ENCODE measurements around the gene L1CAM.

L1CAM gene

GRCh38 chrX:153901753-153902140 is 15.8 kb upstream of the L1CAM start:
- DNase-seq, result no peak

DNA sequence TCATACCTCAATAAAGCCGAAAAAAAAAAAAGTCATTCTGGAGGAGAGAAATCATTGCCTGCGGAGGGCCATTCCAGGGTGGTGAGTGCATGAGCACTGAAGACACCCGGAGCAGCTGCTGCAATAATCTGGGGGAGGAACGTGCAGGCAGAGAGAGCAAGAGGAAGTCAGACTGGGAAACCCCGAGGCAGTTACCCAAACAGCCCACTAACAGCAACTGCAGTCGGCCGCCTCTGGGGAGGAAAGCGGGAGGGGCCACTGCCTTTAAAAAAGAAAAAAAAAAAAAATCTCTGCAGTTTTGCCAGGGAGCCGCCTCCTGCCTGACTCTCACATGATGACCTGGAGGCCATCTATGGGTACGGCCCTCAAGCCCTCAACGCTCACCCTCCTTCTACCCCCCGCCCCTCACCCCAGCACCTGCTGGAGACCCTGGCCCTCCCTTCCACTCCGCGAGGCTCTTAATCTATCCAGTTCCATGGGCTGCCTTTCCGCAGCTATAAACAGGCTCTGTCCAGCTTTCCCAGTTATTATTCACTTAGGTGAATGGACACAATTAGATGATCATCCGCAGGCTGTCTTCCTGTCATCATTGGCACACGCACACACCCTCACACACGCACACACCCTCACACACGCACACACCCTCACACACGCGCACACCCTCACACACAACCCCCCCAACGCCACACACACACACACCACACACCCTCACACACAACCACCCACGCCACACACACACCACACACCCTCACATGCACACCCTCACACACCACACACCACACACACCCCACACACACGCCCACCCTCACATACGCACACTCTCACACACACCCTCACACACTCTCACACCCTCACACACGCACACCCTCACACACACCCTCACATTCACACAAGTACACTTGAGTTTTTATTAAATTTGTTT is 15.1 kb upstream of the L1CAM start:
- DNase-seq, result peak; percentile 53

GRCh38 chrX:153897899-153898298 is 11.9 kb upstream of the L1CAM start:
- no peak for DNase-seq

- no peak for DNase-seq
Observed at GRCh38 chrX:153889123-153889522, 3.1 kb upstream of the L1CAM start.

DNA sequence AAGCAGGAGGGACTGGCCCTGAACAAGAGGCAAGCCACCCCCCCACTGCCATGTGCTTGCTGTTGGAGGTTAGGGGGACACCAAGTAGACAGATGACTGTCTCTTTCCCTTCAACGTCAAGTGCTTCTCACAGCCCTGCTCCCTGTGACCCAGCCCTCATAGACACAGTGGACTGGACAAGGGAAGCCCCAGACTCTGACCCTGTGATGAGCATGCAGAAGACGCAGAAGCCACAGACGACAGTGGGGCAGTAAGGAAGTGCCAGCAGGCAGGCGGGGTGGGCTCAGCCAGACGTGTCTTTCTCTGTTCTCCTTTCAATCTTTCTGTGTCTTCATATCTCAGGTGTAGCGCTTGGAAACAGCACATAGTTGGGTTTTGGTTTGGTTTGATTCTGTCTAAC is 2.4 kb upstream of the L1CAM start:
- no peak for DNase-seq

GRCh38 chrX:153887385-153887784 is 1.4 kb upstream of the L1CAM start:
- DNase-seq, result no peak

DNA sequence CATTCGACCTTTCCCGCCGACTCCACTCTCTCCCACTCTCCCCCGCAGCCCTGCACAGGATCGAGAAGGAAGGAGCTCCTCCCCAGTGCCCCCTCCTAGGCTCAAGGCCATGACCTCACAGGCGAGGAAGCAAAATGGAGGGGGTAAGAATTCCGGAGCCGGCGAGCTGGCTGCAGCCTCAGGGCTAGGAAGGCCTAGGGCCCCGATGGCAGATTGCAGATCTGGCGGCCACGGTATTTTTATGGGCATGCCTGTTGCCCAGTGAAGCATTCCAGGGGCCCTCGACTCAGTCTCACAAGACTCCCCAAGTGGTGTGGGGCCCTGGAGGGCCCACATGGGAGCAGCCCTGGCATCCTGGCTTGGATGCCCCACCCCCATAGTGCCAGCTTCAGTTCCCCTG is 942 bp upstream of the L1CAM start:
- DNase-seq, result no peak

DNA sequence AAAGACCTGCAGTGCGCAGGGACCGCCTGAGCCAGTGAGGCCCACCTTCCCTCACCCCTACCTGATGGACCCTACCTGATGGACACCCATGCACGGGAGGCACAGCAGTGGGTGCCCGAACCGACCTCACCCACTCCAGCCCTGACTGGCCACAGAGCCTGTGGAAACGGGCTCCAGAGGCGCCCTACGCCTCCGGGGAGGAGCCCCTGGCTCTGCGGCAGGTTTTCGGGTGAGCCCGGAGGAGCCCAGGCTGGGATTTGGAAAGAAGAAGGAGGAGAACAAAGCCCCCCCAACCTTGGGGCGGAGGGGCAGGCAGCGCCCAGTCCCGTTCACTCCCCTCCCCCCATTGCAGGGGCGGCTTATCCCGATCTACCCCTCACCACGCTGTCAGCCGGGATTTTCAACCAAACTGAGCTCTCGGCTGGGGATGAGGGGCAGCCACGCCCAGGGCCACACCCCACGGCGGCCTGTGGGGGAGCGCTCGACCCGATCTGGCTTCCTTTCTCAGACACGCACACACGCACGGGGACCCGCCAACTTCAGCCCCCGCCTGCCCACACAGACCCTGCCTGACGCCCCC is 675 bp downstream of the L1CAM start:
- DNase-seq, result no peak

DNA sequence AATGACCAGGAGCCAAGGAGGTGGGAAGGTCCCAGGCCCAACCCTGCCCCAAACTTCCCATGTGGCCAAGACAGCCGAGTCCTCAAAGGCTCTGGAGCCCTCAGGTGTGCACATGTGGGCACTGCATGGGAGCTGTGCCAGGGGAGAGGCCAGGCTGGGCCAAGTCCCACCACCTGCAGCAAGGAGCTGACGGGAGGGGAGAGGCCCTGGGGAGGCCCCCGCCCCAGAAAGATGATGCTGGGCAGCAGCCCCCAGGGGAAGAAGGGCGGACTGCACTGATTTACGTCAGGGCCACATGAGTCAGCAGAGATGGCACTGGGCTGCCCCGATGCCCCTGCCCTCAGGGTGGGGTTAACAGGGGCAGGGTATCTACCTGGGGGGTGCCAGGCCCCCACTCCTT is 1.4 kb downstream of the L1CAM start:
- no peak for DNase-seq

DNA sequence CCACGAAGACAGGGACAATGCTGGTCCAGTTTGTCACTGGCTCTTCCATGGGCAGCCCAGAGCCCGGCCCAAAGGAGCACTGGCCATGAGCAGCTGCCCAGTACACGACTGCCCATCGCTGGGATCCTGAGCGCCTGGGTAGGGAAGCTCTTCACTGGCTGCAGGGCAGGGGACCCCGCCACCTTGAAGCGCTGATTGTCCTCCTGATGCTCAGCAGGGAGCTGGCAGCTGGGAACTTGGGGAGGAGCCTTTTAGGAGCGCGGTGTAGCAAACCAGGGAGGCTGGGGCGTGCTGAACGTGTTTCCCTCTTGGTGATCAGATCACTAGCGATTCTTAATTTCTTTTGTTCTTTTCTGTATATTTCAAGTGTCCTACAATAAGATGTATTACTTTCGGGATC is 1.8 kb downstream of the L1CAM start:
- DNase-seq, result no peak

DNA sequence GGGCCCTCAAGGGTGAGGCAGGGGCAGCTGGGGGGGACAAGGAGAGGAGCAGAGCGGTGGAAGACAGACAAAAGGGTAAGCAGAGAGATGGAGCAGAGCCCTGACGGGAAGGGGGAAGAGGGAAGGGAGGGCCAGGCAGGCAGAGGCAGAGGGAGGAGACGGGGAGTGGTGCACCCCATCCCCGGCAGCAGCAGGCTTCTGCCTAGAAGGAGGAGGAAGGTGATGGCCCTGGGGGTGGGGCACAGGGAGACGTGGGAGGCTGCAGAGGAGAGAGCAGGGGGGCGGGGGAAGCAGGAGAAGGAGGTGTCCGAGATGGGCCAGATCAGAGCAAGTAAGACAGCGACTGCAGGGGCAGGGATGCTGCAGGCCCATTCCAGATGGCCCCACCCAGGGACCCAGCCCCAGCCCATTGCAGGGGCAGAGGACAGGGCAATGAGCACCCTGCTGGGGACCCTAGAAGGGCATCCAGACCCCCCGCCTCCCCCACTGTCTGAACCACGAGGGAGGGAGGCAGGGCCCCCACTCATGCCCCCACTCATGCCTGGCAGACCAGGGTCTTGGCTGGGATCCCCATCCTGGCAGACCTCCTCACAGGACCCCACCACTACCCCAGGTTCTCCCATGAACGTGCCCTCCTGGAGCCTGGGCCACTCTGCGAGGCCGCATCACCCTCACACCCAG is 2.7 kb downstream of the L1CAM start:
- DNase-seq, result no peak

GRCh38 chrX:153882557-153882956 is 3.4 kb downstream of the L1CAM start:
- DNase-seq, result no peak

GRCh38 chrX:153882086-153882498 is 3.9 kb downstream of the L1CAM start:
- no peak for DNase-seq

DNA sequence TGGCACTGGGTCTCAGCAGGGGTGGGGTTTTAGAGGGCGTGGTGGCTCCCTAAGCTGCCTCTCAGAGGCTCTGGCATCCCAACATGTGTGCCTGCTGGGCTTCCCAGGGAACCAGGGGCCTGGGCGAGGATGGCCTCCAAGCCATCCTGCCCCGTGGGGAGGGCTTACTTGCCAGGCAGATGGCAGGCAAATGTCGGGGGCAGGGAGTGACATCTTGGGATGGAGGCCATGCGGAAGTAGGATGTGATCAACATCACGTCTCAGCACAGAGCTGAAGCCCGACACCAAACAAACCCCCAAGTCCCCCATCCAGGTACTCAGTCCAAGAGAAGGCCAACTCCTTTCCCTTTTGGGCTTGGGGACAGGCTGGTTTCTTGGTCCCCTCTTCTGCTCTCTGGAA is 4.7 kb downstream of the L1CAM start:
- DNase-seq, result no peak

- DNase-seq, result no peak
Observed at GRCh38 chrX:153880440-153880815, 5.5 kb downstream of the L1CAM start.

DNA sequence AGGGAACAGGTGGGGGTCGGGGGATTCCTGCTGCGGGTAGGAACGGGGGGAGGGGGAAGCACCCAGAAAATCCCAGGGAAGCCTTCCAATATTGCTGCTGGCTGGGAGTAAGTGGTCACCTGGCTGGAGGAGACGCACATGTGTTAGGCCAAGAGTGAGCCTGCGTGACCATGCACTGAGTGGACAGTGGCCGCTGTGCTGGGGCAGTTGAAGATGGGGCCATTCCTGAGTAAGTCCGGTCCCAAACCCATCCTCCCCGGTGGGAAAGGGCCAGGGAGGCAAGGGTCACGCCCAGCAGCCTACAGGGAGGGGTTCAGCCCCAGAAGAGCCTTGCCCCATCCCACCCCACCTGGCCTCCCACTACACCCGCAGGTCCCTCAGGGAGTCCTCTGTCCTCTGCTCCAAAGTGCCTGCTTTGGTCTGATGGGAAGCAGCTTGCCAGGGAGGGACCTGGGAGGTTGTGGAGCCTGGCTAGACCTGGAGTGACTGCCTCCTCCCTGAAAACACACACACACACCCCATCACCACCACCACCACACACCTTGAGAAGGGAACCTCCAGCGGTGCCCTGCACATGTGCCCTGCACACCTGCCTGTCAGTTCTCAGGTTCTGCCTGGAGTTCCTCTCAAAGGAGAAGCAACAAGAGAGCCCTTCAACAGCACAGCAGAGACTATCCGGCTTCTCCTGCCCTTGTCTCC is 6.1 kb downstream of the L1CAM start:
- no peak for DNase-seq

DNA sequence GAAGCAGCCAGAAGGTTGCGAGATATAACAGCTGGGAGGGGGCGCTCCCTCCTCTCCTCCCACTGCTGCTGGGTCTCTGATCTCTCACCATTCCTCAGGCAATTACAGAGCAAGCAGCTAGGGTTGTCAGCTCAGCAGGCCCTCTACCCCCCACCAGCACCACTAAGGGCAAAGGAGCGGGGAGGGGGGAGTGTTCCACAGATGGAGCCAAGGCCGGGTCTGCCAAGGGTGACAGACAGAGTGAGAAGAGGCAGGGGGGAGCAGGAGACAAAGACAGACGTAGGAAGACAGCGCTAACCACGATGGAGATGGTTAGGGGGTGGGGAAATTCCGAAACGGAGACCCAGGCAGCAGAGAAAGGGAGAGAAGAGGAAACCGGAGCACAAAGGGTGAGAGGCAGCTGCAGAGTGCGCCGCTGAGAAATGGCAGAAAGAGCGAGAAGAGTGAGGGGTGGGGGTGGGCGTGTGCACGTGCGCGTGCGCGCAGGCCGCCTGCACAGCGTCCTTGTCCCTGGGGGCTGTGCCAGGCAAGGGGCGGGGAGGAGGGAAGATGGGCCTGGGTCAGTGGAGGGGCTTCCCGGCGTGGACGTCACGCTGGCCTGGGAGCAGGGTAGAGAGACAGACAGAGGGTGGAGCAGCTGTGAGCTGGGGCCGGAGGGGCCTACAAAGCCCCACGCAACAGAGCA is 6.9 kb downstream of the L1CAM start:
- DNase-seq, result no peak

DNA sequence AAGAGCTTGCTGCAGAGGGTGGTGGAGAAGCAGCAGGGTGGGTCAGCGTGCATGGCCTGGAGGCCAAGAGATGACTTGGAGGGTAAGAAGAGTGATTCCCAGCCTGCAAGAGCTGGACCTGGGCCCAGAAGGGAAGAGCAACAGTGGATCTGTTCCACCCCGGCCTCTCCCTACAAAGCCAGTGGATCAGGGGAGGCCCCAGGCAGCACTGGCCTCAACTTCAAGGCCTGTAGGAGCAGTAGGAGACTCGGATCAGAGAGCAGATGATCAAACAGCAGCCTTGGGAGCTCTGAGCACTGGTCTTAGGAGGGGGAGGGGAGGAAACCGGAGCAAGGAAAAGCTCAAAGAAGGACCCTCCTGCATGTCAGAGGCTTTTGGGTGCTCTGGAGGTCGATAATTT is 7.6 kb downstream of the L1CAM start:
- no peak for DNase-seq

- DNase-seq, result no peak
Observed at GRCh38 chrX:153877571-153878261, 8.3 kb downstream of the L1CAM start.

DNA sequence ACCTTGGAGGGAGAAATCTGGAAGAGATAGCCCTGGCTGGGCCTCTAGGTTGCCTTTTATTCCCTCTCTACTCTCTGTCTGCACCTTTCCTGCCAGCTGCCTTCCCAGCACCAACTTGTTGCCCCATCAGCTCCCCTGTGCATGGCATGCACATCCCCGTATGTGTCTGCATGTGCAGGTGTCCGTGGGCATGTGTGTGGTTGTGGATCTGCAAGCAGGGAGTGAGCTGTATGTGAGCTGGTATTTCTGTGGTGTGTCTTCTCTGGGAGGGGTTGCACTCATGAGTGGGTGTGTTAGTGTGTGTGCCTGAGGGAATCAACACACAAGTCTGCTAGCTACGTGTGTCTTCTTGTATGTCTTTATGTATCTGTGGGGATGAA is 9.9 kb downstream of the L1CAM start:
- DNase-seq, result no peak

DNA sequence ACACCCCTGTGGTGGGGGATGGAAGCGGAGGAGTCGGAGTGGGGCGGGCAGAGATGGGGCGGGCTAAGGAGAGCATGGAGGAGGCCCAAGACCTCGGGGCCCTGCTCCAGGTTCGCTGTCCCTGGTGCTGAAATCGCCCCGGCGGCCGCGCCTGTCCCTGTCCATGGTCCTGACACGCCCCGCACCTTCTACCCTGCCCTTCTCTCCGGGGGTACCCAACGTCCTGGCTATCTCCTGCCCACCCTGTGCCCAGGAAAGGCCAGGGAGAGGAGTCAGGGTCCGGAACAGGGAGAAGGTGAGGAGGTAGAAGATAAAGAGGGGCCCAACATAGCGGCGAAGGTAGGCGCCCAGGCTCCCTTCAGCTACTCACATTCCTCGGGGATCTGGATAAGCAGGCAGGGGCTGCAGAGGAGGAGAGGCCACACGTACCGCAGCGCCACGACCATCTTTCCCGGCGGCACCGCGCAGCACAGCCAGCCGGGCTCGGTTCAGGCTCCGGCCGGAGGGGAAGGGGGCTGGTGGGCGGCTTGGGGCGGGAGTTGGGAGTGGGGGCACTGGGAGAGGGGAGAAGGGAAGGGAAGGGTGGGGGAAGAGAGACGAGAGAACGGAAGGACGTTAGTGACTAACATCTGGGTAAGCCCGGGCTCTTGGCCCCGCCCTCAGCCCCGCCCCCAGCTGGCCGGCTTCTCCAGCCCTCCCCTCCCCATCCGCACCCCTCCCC is 10.4 kb downstream of the L1CAM start:
- peak; percentile 81 for DNase-seq
